Mesenteric fat pad (tissue), 1 donor: ENCODE data around the gene ETV3L. TPM values are rescaled to one million over a fixed set of nuclear protein-coding genes. Genes with fewer than 3 reads are reported as not detected.
A peak's percentile ranks its signal among the peaks of the same experiment; 100 is the strongest.
"Not testable (repeated sequence)": the region's sequence is repeated elsewhere in the genome, so short reads cannot be mapped to it uniquely, and the experiment has no call there.

ENCODE experiments used
- DNase-seq: peaks from one replicate; pipeline ENCODE4 v3.0.0-alpha.2; 2020; ENCODE audit warnings: low spot score
- total RNA-seq: library from RNA; stranded (reverse); fragmentation: NEBNext Ultra II Directional; extraction: Animal tissue kit (Norgen Biotek cat#: 25700); gene quantifications from one replicate; pipeline ENCODE4 v1.2.1, GENCODE V29; 2021
- donor health status: DM: yes; HTN: yes; CAD: no.

ETV3L gene
- total RNA-seq, 1 donor from 2014 or later, result not detected

DNA sequence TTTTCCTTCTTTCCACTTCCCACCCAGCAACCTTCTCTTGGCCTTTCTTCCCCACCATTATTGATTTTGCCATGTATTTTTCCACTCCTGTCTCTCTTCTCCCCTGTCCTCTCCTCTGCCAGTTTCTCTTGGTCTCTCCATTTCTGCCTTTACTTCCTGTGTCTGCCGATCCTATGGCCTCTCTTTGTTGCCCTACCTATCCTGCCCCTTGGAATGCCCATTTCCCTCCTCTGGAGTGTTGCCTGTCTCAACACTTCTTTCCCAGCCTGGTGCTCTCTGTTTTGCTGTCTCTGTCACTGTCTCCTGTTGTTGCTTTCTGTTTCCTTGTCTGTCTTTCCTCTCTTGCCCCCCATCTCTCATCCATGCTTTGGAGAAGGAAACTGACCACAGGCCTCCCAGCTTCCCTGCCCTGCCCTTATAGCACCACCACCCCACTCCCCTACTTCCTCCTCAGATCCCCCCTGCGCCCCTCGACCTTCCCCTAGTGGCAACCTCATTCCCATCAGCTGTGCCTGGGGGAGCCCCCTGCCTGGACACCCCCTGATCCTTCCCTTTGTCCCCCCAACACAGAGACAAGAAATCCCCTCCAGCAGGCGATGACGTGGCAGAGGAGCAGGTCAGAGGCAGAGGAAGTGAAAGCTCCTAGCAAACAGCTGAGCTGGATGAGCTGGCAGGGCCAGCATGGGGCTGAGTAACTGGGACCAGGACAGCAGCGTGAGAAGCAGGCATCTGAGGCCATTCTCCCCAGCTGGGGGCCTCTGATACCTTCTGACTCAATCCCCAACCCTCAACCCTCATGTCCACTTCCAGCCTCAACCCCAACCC, 6.6 kb upstream of the ETV3L start:
- DNase-seq, result peak; percentile 83

DNA sequence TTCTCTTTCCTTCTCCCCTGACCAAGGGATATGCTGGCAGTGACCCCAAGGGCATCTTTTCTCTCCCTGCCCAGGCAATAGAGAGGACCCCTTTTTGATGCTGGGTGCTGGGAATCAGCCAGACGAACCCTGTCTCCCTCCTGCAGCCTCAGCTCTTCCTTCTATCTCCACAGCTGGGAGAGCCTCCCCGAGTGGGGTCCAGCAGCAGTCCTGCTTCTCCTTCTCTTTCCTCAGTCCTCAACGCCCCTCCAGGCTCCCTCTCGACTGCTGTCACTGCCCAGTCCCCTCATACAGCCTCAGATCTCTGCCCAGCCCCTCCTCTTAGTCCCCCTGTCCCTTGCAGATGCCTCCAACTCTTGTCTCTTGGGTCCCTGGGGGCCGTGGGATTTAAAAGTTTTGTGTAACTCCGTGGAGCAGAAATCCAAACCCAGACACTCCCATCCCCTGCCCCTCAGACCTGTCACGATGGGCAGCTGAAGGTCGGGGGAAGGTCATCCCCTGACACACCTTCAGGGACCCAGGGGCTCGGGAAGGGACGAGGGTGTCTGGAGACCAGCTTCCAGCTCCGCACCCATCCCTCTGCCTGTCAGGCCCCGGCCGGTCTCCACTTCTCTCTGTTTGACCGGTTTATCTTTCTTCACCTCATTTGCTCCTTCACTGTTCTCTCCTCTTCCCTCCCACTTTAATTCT, 5.8 kb upstream of the ETV3L start:
- peak; percentile 88 for DNase-seq

DNA sequence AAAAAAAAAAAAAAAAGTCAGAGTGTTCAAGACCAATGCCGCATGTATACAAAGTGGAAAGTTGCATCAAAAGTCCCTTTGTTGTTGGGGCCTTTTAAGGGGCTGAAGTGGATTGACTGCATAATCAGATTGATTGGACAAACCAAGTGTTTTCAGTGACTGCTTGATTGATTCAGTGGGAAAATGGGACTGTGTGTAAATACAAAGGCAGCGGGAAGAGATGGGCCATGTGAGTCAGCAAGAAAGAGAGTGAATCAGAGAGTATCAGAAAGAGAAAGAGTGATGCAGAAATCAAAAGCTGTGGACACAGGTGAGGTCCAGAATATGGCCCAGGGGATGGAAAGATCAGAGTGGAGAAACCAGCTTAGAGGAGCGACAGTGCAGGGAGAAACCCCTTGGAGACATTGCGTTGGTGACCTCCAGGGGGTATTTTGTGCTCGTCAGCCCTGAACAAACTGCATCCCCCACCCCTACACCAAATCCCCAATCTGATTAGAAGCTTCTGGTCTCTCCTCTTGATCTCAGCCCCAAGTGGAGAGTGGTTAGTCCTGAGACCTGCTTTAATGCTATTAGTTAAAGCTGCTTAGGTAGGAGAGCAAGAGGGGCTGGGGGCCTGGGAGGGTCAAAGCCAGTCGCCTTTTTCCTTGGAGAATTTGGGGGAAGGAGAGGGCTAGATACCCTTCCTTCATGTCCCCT, 5.1 kb upstream of the ETV3L start:
- DNase-seq, result no peak

DNA sequence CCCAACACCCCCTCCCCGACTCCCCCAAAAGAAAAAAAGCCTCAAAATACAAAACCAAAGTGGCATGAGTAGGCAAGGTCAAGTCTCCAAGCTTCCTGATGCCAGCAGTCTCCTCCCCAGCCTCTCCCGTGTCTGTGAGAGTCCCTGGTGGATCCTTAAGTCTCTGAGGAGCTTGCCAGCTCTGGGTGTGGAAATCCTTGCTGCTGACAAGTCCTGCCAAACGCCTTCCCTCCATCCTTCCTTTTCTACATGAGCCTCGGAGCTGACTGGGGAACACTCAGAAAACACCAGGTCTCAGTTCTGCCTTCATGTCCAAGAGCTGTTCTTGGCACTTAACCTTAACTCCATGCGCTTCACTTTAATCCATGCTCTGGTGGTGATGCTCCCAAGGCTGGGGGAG, 3.7 kb upstream of the ETV3L start:
- DNase-seq, result no peak

DNA sequence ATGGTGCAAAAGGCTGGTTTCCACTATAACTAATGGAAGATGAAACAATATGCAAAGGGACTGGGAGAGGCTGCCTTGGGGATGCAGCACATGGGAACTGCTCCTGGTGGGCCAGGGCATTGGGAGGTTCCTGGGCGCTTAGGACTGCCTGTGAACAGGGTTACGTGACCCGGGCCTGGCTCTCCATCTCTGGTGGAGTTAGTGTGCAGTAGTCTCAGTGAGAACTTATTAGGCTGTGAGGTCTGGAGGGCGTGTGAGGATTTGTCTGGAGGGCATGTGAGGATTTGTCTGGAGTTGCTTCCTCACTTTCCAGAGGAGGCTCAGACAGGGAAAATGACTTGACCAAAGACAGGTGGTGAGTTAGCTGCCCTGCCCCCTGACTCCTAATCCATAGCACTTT, 1.5 kb upstream of the ETV3L start:
- no peak for DNase-seq

DNA sequence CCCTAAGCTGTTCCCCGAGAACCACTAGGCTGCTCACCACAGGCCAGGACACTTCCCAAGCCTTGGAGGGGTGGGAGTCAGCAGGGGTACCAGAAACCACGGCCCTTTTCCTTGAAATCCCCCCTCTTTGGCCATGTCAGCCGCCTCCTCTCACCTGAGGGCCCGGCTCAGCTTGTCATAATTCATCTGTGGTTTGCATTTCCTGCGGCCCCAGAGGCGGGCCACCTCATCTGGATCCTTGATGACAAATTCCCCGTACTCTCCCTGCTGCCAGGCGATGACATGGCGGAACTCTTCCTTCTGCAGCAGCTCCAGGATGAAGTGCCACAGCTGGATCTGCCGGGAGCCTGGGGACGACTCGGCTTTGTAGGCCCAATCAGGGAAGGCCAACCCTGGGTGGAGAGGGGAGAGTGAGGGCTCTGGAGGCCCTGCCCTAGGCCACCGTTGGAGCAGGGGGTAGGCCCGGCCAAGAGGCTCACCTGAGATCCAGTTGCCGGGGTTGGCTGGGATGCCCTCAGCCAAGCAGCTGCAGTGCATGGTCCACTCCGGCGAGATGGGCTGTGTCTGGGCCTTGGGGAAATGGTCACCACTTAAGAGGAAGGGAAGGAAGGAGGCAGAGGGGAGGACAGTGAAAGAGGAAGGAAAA, 498 bp downstream of the ETV3L start:
- DNase-seq, result not testable (repeated sequence)

DNA sequence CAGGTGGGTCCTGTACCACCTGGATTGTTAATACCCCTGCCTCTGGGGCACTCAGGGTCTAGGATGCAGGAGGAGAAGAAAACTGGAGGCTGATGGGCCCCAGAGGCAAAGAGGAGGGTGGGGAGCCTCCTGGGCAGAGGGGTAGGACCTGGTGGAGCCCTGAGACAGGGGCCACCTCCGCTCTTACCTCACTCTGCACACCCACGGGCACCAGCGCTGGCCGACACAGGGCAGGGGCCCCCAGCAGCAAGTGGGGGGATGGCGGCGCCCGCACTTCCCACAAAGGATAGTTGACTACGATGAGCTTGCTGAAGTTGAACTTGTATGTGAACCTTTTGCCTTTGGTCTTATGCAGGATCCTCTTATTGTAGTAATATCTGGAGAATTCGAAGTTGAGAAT, 1.1 kb downstream of the ETV3L start:
- DNase-seq, result no peak

DNA sequence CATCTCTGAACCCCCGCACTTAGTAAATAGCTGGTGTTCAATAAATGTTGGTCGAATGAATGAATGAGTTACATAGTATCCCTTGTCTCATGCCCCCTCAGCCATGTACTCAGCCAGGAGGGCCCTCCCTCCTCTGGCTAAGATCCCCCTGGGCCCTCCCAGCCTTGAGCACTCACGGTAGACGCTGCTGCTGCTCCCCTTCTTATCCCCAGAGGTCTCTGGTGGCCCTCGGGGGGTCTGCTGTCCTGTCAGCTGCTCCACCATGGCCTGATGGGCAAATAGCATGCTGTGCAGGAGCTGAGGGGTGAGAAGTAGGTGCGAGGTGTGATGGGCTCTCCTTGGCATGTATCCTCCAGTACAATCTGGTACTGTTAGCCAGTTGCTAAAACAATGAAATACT, 1.9 kb downstream of the ETV3L start:
- DNase-seq, result no peak

DNA sequence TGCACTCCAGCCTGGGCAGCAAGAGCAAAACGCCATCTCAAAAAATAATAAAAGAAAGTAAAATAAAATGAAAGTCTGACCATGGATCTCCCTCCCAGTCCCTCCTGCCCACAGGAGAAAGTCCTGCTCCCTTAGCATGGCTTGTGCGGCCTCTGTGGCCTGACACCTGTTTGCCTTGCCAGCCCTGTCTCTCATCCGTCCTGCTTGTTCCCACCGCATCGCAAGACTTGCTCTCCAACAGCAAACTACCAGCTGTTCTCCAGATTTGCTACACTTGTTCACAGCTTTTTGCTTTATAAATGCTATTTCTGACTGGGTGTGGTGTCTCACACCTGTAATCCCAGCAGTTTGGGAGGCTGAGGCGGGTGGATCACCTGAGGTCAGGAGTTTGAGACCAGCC, 2.7 kb downstream of the ETV3L start:
- DNase-seq, result peak; percentile 39

DNA sequence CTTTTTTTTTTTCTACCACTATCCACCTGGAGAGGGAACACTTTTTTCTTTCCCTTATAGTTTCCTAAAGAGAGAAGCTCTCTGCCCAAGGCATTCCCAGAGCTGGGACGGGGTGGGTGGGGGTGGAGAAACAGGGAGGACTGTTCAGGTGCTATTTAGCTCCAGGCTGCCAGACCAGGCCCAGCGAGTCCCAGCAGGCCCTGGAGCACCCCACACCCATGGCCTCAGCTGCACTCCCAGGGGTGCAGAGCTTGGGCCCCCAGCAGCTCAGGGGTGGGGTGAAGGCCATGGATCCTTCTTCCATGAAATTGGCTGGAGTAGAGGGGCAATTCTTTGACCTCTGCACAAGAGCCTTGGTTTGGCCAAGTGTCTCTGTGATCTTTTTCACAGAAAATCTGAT, 4.1 kb downstream of the ETV3L start:
- peak; percentile 68 for DNase-seq

DNA sequence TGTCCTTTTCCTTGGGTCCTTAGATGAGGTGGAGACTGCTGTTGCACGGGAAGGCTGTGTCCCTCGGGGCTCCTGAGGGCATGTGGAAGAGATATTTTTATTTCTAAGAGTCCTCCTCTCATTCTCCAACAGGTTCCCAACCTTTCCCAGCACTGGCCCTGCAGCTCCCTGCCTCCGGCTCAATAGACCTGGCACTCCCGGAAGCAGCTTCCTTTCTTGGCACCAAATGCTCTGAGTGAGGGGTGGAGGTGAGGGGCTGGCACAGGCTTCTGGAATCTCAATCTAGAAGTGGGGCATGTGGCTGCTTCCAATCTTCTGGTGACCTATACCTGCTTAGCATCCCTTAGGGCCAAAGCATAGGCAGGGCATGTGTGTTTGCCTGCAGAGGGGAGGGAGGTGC, 4.5 kb downstream of the ETV3L start:
- DNase-seq, result peak; percentile 51

DNA sequence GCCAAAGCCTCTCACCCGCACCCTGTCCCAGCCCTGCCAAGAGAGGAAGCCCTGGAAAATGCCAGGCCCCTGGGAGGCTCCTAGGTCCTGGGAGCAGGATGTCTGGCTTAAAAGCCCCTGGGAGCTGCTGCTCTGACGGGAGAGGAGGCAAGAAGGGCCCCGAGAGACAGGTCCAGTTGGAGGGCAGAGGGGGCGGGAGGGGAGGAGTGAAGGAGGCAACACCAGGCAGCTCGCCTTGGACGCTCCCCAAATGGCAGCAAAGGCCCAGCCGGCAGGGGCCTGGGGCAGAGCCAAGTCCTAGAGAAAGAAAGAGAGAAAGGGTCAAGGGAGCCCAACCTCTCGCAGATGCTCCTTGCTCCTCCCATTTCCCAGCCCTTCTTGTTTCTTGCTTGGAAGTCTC, 6.8 kb downstream of the ETV3L start:
- peak; percentile 89 for DNase-seq

DNA sequence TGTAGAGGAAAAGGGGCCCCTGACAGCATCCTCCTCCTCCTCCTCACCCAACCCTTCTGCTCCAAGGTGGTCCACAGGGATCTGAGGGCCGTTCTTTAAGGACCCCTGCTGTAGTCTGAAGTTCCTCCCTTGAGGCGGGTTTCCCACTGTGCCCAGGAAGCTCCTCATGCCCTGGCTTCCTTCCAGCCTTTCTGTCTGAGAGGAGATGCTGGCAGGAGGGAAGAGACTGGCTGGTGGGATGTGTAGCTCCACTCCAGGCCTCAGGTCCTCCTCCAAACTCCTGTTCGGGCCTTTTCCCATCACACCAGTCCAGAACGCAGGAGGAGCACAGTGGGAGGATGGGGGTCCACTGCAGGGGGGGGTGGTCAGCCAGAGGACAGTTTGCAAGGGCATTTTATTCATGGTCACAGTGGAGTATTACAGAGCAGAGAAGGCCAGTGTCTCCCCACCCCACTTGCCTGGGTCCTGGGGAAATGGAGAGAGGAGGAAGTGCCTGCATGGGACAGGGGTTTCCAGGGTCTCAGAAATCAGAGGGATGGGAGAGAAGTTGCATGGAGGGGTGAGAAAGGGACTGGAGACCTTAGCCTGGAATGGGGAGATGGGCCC, 7.8 kb downstream of the ETV3L start:
- DNase-seq, result peak; percentile 64

DNA sequence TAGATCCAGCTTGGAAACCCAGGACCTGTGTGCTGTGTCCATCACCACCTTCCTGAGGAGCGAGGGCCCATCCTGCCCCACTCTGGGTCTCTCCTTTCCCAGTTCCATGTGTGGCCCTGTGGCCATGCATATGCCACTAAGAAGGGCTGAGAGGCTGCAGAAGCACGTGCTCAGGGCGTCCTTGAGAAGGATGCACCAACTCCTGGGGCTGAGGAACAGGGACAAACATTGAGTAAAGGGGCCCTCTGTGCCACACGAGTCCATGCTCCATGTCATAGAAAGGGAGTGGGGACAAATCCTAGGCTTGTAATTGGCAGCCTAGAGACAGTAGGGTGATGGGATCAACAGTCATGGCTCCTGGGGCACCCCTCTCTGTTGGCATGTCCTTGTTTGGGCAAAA, 8.4 kb downstream of the ETV3L start:
- DNase-seq, result peak; percentile 53

DNA sequence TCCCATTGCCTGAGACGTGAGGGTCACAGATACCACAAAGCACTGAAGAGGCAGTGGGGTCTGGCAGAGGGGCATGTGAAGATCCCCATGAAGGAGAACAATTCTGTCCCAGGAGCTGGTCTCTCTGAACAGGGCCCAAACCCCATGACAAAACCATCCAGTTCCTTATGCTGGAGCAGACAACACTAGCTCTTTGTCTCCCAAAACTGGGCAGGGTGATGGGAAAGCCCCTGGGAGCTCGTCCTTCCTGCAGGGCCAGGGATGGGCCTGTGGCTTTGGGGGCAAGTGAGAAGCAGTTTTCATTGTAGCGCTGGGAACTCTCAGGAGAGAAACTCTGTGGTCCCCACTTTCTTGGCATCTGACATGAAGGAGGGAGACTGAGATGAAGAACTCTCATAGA, 8.8 kb downstream of the ETV3L start:
- DNase-seq, result no peak

DNA sequence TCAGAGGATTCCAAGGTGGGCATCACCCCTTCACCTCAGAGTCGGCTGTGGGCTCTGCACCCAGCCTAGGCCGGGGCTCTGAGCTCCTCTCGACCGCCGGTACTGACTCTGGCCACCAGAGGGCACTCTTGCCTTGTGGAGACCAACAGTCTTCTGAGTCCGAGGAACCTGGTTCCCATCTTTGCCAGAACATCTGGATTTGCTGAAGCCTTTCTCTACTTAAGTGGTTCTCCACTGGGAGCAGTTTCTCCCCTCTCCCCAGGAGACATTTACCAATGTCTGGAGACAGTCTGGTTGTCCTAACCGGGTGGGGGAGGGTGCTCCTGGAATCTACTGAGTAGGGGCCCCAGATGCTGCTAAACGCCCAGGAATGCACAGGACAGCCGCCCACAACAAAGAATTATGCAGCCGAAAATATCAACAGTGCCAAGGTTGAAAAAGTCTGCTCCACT, 9.4 kb downstream of the ETV3L start:
- peak; percentile 92 for DNase-seq

DNA sequence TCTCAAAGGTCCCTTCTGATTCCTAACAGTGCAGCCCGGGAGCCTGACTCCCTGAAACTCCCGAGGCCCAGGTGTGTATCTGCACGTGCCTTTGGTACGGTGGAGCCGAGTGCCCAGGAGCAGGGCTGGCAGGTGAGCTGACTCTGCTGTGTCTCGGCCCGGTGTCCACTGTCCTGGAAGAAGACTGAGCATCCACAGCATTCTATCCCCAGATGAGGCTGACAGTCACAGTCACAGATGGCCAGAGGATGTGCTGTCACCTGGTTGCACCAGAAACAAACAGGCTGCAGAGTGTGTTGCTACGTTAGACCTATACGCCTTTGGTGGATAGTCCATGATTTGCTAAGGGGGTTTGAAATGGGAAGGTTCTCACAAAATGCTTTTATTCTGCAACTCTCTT, 9.8 kb downstream of the ETV3L start:
- DNase-seq, result peak; percentile 60

DNA sequence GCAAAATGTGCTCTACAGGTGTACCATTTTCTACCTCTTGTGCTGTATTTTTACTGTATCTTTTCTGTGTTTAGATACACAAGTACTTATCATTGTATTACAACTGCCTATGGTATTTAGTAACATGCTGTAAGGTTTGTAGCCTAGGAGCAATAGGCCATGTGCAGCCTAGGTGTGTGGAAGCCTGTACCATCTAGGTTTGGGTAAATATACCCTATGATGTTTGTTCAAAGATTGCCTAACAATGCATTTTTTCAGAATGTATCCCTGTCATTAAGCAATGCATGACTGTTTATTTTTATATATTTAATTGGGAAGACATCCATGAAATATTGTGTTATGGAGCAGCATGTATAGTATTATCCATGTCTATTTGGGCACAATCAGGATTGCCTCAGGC, 11.0 kb downstream of the ETV3L start:
- no peak for DNase-seq

DNA sequence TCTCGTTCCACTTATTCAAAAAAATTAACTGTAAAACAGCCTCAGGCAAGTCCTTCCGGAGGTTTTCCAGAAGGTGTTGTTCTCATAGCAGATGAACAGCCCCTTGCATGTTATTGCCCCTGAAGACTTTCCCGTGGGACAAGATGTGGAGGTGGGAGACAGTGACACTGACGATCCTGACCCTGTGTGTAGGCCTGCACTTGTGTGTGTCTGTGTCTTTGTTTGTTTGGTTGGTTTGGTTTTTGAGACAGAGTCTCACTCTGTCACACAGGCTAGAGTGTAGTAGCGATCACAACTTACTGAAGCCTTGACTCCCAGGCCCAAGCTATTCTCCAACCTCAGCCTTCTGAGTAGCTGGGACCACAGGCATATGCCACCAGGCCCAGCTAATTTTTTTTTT, 12.6 kb downstream of the ETV3L start:
- peak; percentile 30 for DNase-seq

DNA sequence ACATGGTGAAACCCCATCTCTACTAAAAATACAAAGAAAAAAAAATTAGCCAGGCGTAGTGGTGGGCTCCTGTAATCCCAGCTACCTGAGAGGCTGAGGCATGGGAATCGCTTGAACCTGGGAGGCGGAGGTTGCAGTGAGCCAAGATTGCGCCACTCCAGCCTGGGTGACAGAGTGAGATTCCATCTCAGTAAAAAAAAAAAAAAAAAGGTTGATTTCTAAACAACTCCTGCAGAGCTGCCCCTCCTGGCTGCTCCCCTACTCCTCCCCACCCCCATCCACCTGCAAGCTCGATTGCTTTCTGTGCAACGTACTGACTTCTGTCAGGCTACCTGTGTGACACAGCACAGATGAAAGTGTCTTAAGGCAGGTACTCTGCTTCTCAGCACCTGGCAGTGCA, 13.3 kb downstream of the ETV3L start:
- no peak for DNase-seq

DNA sequence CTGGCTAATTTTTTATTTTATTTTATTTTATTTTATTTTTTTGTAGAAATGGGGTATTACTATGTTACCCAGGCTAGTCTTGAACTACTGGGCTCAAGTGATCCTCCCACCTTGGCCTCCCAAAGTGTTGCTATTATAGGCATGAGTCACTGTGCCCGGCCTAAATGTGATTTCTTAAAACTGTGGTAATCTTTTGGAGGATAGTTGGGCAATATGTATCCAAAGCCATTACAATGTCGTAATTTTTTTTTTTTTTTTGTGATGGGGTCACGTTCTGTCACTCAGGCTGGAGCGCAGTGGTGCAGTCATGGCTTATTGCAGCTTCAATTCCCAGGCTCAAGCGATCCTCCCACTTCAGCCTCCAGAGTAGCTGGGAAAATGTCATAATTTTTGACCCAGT, 14.2 kb downstream of the ETV3L start:
- DNase-seq, result no peak
